ENCODE measurements around the gene RNF225.

DNA sequence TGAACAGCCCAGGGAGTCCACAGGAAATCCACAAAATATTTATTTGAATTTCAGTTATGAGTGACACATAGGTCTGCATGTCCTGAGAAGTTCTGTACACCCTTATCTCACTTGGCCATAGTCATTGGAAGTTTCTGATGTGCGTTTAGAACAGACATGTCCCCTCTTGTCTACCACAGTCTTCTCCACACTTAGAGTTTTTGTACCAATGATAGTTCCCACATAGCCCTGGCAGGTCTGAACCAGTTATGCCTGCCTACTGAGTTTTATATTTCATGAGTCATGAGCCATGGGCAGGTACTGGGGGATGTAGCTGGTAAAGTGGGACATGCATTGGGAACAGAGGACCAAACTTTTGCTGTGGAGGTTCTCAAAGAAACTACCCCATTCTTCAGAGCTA lies 33.2 kb downstream of the RNF225 start:
- TF ChIP-seq, protein P1, sequence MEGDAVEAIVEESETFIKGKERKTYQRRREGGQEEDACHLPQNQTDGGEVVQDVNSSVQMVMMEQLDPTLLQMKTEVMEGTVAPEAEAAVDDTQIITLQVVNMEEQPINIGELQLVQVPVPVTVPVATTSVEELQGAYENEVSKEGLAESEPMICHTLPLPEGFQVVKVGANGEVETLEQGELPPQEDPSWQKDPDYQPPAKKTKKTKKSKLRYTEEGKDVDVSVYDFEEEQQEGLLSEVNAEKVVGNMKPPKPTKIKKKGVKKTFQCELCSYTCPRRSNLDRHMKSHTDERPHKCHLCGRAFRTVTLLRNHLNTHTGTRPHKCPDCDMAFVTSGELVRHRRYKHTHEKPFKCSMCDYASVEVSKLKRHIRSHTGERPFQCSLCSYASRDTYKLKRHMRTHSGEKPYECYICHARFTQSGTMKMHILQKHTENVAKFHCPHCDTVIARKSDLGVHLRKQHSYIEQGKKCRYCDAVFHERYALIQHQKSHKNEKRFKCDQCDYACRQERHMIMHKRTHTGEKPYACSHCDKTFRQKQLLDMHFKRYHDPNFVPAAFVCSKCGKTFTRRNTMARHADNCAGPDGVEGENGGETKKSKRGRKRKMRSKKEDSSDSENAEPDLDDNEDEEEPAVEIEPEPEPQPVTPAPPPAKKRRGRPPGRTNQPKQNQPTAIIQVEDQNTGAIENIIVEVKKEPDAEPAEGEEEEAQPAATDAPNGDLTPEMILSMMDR (IDR thresholded peaks at IDR 0.05 in 2 of 3, conservative IDR thresholded peaks at IDR 0.05 in 1 of 3; ENCODE audit: insufficient read depth in 2 of 3, low read depth in 1 of 3, low read length in 3 of 3): no peak
- TF ChIP-seq NFYB (IDR thresholded peaks at IDR 0.05; ENCODE audit: extremely low read depth, insufficient read length): no peak
